Myocyte (in vitro differentiated cells): ENCODE data around the gene ARL6IP5. TPM values are rescaled to one million over a fixed set of nuclear protein-coding genes. Genes with fewer than 3 reads are reported as not detected.

Experiments
- DNase-seq: peaks from one replicate; pipeline ENCODE4 v3.0.0-alpha.2; 2012; ENCODE audit warnings: low read depth
- total RNA-seq: library from RNA; depleted of rRNA; stranded (reverse); fragments of >200 nt; gene quantifications from 2 replicates; pipeline ENCODE4 v1.2.3, GENCODE V29; 2014

The ARL6IP5 gene
- total RNA-seq, 1 donor from 2014 or later, result 433 TPM

DNA sequence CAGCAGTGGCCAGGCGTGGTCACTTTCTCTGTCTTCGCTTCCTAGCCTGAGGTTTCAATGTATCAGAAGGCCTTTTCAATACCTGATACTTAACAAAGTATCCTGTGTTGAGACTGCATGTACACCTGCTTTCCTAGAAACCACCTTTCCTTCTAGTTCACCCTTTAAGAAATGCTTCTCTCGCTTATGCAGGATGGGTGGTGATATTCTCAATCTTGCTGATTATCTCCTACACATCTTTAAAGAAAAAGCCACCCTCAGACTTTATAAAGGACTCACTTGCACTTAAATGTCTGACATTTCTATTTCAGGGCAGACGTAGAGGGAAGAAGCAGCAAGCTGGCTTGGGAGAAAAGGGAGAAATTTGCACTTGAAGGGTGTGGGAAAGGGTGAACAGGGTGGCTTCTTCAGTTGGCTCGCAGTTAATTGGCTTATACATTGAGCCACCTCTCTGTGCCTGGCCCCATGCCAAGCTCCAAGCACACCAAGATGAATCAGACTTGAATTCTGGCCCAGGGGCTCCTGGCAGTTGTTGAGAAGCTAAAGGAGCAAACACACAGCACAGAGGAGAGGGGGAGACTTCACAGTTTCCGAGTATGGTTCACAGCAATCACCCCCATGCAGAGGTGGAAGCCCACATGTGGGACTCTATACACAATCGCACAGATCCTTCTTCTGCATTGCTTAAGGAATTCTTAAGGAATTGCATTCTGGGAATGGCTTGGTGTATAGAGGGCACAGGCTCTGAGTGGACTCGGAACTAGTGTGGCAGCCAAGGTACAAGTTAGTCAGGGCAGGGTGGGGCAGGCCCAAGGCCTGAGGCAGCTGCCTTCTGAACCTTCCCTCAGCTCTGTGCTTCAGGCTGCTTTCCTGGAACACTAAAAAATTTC lies 1.3 kb downstream of the ARL6IP5 start:
- peak; percentile 94 for DNase-seq

DNA sequence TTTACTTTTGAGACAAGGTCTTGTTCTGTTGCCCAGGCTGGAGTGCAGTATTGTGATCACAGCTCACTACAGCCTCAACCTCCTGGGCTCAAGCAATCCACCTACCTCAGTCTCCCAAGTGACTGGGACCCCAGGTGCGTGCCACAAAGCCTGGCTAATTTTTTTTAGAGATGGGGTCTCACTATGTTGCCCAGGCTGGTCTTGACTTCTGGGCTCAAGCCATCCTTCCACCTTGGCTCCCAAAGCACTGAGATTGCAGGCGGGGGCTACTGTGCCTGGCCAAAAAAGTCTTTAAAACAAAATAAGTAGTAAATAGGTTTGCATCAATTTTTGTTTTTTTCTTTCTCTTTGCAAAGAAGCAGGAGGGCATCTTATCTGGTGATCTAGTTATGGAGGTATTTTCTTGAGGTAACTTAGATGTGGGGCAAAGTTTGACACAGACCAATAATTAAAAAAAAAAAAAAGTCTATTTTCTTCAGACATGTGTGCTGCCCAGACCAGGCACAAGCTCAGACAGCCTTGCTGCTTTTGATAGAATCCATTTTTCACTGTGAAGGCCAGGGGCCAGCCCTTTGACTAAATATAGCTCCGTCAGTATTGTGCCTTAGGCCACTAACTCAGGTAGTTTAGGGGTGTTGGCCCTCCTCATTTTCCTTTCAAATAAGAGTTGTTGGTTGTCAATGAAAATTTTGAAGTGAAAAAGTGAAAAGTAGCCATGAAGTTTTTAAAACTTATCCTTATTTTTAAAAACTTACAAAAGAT lies 2.5 kb downstream of the ARL6IP5 start:
- DNase-seq, result peak; percentile 39

DNA sequence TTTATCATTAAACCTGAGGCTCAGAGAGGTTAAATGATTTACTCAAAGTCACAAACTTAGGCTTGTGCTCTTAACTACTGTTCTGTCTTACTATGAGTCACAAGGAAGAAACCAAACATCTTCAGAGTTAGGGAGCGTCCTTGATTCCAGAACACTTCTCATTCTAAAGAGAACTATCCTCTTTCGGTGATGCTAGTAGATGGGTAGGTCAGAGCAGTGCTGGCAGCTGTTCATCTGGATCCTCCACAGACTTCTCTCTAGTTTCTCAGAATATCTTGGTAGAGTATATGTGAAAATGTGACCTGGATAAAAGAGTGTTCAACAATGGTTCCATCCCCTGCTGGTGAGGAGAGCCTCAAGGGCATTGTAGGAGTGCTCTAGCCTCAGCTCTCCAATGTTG lies 3.3 kb downstream of the ARL6IP5 start:
- peak; percentile 63 for DNase-seq

DNA sequence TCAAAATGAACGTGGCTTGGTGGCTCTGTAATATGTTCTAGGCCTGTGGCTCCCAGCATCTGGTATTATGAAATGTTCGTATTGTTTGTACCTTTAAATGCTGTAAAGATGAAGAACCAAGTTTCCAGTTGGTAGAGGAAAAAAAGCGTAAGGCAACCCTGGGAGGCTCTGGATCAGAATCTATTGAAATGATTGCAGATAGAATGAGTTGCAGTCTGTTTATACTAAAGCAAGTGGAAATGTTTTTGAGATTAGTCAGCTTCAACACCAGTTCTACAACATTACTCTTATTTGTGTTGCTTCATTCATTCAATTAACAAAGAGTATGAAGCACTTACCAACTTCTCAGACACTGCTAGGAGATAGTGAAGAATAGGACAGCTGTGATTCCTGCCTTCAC lies 5.3 kb downstream of the ARL6IP5 start:
- DNase-seq, result no peak

DNA sequence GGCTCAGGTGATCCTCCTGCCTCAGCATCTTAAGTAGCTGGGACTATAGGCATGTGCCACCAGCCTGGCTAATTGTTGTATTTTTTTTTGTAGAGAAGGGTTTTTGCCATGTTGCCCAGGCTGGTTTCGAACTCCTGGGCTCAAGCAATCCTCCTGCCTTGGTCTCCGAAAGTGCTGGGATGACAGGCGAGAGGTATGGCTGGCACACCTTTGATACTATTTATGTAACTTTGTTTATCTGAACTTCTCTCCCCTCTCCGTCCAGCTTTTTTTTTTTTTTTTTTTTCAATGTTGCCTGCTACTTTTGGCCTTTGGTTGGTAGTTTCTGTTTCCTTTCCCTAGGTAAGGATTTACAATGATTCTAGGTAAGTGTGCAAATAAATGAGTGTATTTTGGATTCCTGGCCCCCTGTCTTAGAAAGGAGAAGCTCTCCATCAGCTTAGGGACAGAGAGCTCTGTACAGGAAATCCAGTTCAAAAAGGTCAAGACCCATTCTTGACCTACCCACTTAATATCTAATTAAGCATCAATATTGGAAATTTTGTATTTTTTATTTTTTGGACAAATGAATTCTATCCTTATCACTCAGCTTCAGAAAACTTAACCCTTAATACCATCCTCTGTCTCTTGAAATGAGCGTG lies 6.8 kb downstream of the ARL6IP5 start:
- no peak for DNase-seq

DNA sequence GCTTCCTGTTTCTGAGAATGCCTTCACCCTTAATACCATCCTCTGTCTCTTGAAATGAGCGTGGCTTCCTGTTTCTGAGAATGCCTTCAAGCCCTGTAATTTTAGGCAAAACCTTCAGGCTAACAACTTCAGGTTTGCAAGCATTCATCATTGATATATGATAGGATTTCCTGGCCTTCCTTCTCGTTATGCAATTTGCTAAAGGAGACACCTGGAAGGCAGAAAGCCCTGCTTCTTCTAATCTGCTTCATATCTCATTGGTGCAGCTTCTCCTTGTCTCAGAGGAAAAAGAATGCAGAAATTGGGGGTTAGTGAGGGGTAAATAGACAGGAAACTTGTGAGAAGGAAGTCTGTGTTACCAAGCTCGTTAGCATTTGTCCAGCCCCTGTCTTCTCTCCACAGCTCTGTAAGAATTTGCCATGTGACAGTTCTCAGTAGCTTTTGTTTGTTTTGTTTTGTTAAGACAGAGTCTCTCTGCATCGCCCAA lies 7.3 kb downstream of the ARL6IP5 start:
- no peak for DNase-seq

DNA sequence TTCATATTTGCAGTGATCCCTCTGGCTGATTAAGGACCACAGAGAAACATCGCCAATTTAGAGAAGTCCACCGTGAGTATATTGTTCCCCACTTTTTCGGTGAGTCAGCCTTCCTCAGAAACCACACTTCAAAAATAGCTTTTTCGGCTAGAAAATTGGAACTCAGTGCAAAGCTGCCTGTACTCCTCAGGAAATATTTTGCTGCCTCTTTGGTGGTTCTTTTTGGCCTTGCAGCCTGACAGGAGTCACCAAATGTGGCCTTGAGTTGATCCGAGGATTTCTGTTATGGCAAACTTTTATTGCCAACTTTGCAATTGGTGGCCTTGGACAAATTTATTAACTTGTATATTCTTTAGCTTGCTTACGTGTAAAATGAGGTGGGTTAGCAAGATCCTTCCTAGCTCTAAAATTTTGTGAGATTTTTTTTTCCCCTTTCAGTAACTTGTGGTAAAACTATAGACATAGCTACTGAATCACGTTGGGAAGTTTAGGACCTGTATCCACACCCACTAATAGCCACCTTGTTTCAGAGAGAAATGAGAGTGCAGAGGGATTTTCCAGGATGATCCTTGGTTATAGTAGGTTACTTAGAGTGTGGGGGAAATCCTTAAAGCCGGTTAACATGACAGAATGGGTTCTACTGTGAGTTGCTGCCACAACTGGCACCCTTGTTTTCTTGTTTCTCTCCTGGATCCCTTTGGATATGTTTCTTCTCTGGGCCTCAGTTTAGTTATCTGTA lies 9.9 kb downstream of the ARL6IP5 start:
- DNase-seq, result peak; percentile 66

DNA sequence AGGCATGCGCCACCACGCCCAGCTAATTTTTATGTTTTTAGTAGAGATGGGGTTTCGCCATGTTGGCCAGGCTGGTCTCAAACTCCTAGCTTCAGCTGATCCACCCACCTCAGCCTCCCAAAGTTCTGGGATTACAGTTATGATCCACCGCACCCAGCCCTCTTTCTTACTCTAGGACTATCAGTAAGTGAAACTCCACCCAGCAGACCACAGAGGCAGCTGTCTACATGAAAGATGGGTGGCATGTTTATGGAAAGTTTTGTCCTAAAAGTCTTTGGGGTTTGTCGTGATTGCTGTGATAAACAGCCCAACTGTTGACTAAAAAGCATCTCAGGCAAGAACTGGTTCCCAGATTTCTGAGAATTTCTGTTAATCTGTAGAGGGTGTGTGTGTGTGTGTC lies 10.9 kb downstream of the ARL6IP5 start:
- peak; percentile 86 for DNase-seq

DNA sequence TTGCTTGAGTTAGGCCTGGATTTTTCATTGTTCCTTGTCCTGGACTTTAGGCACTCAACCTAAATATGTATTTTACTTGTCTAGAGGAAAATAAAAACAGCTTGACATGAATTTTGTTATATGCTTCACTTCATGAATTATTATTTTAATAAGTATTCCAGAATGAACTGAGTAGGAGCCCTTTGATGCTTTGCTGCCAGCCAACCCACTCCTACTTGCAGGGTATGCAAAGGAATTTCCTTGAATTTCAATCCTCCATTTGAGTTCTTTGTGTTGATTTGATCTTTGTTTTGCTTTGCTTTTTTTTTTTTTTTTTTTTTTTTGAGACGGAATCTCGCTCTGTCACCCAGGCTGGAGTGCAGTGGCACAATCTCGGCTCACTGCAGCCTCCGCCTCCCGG lies 11.6 kb downstream of the ARL6IP5 start:
- no peak for DNase-seq

DNA sequence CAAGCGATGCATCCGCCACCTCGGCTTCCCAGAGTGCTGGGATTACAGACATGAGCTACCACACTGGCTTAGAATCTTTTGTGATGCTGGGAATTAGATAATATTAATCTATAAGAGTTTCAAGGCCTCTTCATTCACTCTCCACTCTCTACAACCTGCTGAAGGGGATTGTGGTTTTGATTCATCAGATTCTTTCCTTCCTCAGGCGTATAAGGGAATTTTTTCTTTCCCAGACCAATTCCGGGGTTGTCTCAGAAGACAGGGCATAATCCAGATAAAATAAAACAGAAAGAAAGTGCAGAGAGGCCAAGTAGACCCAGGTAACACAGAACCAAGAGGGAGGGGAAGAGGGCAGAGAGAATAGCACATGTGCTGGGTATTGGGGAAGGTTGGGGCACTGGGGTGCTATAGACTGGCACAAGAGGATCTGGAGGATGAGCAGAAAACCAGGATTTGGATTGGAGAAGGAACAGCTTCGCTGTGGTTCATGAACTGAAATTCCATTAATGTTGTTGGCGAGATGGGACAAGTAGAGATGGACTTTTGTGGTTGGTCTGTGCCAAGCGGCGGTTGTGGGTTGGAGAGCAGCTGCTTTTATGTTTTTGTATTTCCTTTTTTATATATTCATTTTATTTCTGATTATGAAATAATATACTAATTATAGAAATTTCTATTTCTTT lies 12.8 kb downstream of the ARL6IP5 start:
- DNase-seq, result peak; percentile 96

DNA sequence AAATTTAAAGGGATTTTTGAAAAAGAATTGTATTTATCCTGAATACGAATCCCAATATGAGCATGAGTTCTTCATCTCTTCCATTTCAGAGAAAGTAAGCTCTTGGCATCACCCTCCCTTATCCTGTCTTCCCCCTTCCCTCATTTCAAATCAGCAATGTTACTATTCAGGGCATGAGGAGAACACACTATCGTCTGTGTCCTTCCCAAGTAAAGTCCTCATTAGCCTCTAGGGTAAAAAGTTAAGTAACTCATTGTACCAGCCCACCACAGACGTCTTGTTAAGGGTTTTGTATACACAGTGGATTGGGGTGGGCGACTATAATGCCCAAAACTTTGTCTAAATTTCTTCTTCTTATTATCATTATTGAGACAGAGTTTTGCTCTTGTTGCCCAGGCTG lies 14.8 kb downstream of the ARL6IP5 start:
- DNase-seq, result no peak

DNA sequence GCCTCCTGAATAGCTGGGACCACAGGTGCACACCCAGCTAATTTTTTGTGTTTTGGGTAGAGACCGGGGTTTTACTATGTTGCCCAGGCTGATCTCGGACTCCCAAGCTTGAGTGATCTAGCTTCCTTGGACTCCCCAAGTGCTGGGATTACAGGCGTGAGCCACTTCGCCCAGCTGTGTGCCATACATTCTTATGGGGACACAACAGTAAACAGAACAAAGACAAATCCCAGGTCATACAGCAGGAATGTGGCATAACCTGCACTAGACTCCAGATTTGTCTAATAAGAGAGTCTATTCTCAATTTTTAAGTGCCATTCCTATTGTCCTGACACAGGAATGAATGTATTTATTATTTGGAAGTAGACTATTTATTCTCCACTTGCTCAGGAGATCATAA lies 17.6 kb downstream of the ARL6IP5 start:
- no peak for DNase-seq

DNA sequence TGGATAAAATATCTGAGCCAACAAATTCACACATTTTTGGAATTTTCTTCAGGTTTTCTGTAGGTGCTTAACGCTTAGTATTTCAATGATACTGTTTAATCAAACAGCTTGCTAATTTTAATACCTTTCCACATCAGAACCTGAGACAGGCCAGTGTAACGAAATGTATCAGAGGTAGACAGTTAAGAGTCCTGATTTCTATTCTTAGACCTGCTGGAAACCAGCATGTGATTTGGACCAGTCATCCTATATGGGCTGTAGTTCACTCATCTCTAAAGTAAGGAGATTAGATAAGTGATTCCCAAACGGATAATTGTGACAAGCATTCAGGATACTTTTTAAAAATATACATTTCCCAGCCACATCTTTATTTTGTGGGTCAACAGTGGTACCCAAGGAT lies 18.4 kb downstream of the ARL6IP5 start:
- no peak for DNase-seq

DNA sequence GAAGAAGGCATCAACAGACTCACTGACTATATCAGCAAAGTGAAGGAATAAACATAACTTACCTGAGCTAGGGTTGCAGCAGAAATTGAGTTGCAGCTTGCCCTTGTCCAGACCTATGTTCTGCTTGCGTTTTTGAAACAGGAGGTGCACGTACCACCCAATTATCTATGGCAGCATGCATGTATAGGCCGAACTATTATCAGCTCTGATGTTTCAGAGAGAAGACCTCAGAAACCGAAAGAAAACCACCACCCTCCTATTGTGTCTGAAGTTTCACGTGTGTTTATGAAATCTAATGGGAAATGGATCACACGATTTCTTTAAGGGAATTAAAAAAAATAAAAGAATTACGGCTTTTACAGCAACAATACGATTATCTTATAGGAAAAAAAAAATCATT lies 19.8 kb downstream of the ARL6IP5 start:
- no peak for DNase-seq

DNA sequence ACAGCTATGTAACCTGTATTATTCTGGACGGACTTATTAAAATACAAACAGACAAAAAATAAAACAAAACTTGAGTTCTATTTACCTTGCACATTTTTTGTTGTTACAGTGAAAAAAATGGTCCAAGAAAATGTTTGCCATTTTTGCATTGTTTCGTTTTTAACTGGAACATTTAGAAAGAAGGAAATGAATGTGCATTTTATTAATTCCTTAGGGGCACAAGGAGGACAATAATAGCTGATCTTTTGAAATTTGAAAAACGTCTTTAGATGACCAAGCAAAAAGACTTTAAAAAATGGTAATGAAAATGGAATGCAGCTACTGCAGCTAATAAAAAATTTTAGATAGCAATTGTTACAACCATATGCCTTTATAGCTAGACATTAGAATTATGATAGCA lies 20.6 kb downstream of the ARL6IP5 start:
- DNase-seq, result no peak

DNA sequence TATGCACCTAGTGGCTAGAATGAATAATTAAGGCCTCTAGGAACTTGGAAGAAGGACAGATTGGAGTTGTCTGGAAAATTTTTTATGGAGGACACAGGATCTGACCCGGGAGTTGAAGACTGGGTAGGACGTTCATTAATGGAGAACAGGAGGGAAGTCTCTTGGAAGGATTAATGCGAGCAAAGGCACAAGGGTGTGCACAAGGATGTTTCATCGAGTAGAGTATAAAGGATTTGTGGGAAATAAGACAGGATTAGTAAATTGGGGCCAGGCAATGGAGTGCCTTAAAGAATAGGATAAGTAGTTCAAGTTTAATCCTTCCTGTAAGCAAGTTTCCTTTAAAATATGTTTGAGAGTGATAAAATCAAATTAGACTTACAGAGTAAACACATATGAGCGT lies 23.1 kb downstream of the ARL6IP5 start:
- DNase-seq, result no peak

DNA sequence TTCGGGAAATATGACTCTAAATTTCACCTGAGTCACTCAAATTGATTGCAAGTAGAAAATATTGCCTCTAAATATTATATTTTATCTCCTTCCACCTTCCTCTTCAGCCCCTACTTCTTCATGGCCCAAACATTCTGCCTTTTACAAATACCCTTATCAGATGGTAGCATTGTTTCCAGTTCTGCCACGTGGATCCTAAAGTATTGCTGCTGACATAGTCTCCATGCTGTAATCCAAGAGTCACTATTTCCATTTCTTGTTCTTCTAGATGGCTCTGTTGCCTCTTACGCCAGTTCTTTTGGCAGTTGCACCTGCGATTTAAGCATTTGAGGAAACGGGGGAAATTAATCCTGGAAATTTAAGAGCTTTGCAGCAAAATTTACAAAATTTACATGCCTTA lies 24.1 kb downstream of the ARL6IP5 start:
- no peak for DNase-seq

DNA sequence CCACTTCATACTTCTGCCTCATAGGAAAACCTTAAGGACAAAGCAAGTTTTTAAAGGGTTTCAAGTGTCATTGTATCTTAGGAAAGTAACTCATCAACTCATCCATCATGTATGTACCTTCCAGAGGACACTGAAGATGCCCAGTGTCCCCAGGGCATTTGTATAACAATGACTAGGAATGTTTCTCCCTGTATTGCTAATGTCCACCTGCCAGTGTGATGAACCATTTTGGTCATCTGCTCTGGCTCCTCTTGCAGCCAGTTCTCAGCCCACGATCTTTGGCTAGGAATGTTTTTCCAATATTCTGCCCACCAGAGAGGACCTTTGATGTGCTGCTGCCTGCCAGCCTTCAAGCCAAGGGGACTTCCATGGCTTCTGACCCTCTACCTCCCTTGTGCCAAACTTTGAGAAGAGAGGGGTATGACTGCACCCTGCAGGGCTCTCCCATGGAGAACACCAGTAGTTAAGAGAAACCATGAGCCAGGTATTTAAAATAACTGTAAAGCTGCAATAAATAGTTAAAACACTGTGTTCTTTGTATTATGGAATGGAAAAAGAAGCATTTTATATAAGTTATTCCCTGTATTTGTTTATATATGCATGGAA lies 26.3 kb downstream of the ARL6IP5 start:
- peak; percentile 59 for DNase-seq

DNA sequence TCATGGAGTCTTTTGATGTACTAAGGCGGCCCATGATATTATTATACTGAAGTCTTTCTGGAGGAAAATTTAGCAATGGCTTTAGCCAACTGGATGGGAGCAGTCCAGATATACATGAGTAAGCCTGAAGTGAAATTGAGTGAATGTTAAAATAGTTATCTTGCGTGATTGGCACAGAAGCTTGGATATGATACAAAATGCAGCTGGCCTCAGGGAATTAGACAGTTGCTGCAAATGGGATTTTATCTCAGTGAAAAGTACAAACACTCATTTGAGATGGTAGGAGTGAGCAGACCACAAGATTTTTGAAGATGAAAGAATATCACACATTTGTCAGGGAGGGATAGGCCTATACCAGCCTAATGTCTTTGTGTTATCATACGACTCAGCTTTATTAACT lies 28.8 kb downstream of the ARL6IP5 start:
- DNase-seq, result peak; percentile 83

DNA sequence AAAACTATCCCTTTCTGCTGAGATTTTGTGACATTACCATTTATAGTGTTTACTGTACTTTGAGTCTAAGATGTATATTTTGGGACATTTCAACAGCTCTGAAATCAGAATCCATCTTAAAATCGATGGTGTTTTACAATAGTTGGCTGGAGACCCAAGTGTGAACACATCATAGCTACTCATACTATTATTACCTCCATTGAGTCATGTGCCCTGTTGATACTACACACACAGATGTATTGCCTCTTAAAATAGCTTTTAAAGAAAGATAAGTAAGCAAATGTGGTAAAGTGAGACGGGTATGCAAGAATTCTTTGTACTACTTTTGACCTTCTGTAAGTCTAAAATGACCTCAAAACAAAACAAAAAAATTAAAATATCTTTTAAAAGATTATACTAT lies 31.0 kb downstream of the ARL6IP5 start:
- DNase-seq, result peak; percentile 54
